Activated effector memory CD4-positive, alpha-beta T cell treated with Interleukin-2 at 50 U/mL for 16 hours (primary cell): ENCODE results near the gene AGO1.
"Not testable (repeated sequence)": the region's sequence is repeated elsewhere in the genome, so short reads cannot be mapped to it uniquely, and the experiment has no call there.

ENCODE experiments used
- DNase-seq: peaks from one replicate; pipeline ENCODE4 v3.0.0-alpha.2; 2020

Gene AGO1

GRCh38 chr1:35870651-35871309 is 12.2 kb upstream of the AGO1 start:
- no peak for DNase-seq

DNA sequence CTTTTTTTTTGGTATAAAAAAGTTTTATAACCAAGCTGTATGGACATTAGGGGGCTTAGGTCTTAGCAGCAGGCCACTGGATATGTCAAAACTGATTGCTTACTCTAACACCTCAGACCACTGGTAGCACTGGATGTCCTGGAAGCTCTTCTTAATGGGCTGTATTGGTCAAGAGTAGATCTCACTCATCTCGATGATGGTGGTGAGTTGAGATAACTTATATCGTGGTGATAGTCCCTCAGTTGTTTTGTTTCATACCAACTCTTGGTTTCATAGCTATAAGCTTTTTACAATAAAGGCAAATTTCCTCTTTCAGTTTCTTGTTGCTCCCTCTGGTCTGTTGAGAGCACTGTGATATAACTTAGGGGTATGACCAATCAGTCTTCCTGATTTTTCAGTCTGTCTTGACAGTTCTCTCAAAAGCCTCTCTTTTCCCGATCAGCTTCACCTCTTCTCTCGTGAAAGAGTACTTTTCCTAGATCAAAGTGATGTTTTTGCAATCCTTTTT is 9.7 kb upstream of the AGO1 start:
- no peak for DNase-seq

DNA sequence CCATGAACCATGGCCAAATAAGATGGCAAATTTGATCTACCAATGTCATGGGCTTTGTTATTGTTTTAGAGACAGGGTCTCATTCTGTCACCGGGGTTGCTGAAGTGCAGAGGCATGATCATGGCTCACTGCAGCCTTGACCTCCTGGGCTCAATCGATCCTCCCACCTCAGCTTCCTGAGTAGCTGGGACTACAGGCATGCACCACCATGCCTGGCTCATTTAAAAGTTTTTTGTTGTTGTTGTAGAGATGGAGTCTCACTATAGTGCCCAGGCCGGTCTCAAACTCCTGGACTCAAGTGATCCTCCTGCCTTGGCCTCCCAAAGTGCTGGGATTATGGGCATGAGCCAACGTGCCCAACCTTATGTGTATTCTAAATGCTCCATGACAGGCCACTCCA is 8.9 kb upstream of the AGO1 start:
- DNase-seq: not testable (repeated sequence)

DNA sequence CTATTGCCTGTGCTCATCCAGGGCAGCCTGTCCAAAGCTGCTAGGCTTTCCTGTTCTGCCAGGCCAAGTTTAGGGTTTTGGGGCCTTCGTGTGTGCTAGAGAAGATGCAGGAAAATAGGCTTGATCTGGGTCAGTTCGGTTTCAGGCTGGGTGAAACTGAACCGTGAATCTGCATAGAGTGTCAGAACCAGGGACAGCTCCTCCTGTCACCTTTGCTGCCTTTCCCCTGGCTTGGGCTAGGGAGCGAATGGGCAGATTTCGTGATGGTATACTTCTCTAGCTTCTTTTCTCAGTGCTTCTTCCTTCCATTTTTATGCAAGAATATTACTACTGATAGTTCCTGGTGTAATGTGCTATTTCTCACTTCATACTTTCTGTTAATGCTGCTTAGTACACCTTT is 6.0 kb upstream of the AGO1 start:
- no peak for DNase-seq

DNA sequence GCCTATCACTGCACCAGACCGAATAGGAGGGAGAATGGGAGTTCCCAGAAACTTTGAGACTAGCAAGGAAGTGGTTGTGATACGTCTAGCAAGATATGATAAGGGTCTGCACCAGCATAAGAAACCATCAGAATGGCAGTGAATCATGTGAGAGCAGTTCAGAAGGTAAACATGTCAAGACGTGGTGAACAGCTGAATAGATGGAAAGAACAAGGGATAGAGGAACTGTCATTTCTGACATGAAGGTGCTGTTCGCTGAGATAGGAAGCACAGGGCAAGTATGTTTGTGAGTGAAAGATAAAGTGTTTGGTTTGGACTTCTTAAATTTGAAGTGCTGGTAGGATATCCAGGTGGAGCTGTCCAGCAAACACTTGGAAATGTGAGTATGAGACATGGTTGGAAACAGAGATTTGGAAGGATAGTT is 1.1 kb upstream of the AGO1 start:
- no peak for DNase-seq

DNA sequence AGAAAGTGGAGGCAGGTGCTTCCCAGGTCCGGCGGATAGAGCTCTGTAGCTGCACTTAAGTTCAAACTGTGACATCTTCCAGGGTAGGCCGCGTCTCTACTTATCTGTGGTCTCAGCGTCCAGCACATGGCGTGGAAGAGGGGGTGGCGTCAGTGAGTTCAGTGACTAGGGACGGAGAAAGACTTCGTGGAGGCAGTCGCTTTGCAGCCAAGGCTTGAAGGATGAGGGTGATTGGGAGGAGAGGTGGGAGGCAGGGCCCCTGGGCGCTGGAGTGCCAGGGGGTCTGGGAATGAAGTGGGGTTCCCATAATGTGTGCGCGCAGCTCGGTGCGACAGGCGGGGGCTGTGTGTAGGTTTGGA is 444 bp upstream of the AGO1 start:
- DNase-seq: no peak

- peak; percentile 8 for DNase-seq
Observed at GRCh38 chr1:35883635-35884101, 659 bp downstream of the AGO1 start.

GRCh38 chr1:35884934-35885333 is 1.9 kb downstream of the AGO1 start:
- DNase-seq: no peak

GRCh38 chr1:35885961-35886558 is 3.1 kb downstream of the AGO1 start:
- no peak for DNase-seq

- DNase-seq: no peak
Observed at GRCh38 chr1:35886577-35887431, 3.8 kb downstream of the AGO1 start.

GRCh38 chr1:35887508-35887907 is 4.5 kb downstream of the AGO1 start:
- no peak for DNase-seq

DNA sequence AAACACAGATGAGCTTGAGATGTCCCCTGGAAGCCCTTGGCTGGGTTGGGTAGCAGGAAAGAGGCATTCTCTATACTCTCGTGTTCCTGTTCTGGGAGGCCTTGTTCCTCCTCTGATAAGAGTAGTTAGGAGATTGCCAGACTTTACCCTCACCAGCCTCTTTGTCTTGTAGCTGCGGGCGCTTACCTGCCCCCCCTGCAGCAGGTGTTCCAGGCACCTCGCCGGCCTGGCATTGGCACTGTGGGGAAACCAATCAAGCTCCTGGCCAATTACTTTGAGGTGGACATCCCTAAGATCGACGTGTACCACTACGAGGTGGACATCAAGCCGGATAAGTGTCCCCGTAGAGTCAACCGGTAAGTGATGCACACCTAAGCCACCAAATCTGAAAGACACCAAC is 5.2 kb downstream of the AGO1 start:
- no peak for DNase-seq

- DNase-seq: not testable (repeated sequence)
Observed at GRCh38 chr1:35888981-35889380, 6.0 kb downstream of the AGO1 start.

DNA sequence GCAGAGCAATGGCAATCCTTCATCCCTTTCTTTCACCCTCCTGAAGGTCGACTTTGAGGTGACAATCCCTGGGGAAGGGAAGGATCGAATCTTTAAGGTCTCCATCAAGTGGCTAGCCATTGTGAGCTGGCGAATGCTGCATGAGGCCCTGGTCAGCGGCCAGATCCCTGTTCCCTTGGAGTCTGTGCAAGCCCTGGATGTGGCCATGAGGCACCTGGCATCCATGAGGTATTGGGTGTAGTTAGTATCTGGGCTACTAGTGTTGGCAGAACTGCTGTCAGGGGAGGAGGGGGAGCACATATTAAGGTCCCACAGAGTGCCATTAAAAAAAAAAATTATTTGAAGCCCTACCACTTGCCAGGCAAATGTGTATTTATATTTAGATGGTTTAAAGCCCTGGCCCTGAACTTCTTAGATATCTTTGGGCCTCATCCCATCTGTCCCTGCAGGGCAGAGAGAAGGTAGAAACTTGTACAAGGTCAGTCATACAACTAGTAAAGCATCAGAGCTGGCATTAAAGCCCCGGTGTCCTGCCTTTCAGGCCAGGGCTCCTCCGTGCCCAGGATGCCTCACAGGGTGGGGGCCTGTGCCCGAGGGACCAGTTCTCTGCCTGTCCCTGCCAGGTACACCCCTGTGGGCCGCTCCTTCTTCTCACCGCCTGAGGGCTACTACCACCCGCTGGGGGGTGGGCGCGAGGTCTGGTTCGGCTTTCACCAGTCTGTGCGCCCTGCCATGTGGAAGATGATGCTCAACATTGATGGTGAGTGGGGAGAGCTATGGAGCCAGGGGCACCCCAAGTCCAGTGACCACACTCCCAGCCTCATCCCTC is 10.3 kb downstream of the AGO1 start:
- no peak for DNase-seq

- DNase-seq: no peak
Observed at GRCh38 chr1:35894183-35894582, 11.2 kb downstream of the AGO1 start.

- no peak for DNase-seq
Observed at GRCh38 chr1:35894656-35895055, 11.6 kb downstream of the AGO1 start.

DNA sequence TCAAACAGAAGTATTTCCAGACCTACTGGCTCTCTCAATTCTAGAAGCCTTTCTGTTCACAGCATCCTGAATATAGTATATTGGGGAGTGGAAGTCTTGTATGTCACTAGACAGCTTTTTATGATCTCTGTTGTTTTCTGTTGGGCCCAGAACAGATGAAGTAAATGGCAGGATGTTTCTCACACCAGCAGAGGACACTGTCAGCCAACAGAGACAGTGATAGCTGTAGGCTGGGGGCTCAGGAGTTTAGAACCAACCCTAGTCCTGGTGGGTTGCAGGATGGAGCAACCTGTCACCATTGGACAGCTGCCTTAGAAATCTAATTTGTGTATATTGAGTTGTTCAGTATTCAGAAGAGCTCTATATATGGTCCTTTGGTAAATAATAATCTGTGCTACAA is 16.9 kb downstream of the AGO1 start:
- no peak for DNase-seq

GRCh38 chr1:35901235-35901634 is 18.2 kb downstream of the AGO1 start:
- DNase-seq: no peak

- no peak for DNase-seq
Observed at GRCh38 chr1:35902671-35903070, 19.7 kb downstream of the AGO1 start.

DNA sequence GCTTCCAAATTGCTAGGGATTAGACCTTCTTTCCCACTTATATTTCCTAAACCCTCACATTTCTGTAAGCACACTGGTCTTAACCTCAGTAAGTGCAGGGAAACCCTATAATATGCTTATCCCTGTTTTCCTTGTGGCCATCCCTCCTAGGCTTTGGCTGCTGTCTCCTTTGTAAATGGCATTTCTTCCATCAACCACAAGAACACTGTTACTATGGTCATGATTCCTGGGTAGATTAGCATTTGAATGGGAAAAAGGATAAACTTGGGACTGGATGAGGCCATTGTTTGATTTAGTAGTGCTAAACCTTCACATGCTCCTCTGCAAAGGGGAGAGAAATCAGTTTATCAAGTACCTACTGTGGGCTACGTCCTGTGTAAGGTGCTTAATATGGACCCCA is 31.7 kb downstream of the AGO1 start:
- DNase-seq: no peak

DNA sequence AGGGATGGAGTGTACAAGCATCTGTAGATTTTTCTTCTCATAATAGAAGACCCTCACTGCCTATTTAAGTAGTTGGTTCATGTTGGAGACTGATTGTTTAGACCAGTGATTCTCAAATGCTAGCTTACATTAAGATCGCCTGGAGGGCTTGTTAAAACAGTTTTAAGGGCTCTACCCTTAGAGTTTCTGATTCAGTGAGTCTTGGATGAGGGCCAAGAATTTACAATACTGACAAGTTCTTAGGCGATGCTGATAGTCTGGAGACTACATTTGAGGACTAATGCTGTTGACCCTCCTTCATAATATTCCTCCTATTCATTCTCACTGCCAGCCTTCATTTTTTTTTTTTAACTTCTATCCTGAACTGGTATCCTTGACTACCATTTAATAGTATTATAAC is 32.7 kb downstream of the AGO1 start:
- DNase-seq: no peak

GRCh38 chr1:35923791-35924221 is 40.8 kb downstream of the AGO1 start:
- DNase-seq: no peak

GRCh38 chr1:35924838-35925237 is 41.8 kb downstream of the AGO1 start:
- no peak for DNase-seq
